ENCODE data around the gene METTL5.
A peak's percentile ranks its signal among the peaks of the same experiment; 100 is the strongest.

Gene METTL5

GRCh38 chr2:169778446-169778845 lies 46.3 kb downstream of the METTL5 start:
- DNase-seq = no peak

- DNase-seq = no peak
These were observed 48.4 kb downstream of the METTL5 start for GRCh38 chr2:169776252-169776761.

- DNase-seq = no peak
These were observed 48.9 kb downstream of the METTL5 start for GRCh38 chr2:169775765-169776164.

GRCh38 chr2:169775354-169775753 lies 49.4 kb downstream of the METTL5 start:
- DNase-seq = no peak

GRCh38 chr2:169772651-169773050 lies 52.1 kb downstream of the METTL5 start:
- DNase-seq = no peak

- no peak for DNase-seq
These were observed 53.1 kb downstream of the METTL5 start for GRCh38 chr2:169771612-169772011.

- no peak for DNase-seq
These were observed 53.7 kb downstream of the METTL5 start for GRCh38 chr2:169771021-169771420.

GRCh38 chr2:169768262-169768995 lies 56.3 kb downstream of the METTL5 start:
- peak; percentile 45 for DNase-seq

GRCh38 chr2:169767243-169767888 lies 57.3 kb downstream of the METTL5 start:
- peak; percentile 72 for DNase-seq

- no peak for DNase-seq
These were observed 59.2 kb downstream of the METTL5 start for GRCh38 chr2:169765523-169765922.

- no peak for DNase-seq
These were observed 62.8 kb downstream of the METTL5 start for GRCh38 chr2:169761970-169762292.
